Superior temporal gyrus (tissue), 1 donor: ENCODE results near the gene FGA.
A peak's percentile ranks its signal among the peaks of the same experiment; 100 is the strongest.

ENCODE experiments used
- DNase-seq: peaks from one replicate; pipeline ENCODE4 v3.0.0-alpha.2; 2016; ENCODE audit errors: extremely low spot score

The FGA gene

DNA sequence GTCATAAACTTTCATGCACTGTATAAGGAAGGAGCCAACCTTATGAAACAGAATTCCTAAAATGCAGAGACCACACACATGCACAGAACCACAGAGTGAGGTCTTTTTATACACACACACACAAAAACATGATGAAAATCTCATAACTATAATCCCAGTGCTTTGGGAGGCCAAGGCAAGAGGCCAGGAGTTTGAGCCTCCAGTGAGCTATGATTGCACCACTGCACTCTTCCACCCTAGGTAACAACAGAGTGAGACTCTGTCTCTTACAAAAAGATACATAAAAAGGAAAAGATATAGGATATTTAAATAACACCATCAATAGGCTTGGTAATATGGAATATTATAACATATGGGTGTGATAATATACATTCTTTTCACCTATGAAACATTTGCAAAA lies 10.6 kb downstream of the FGA start:
- no peak for DNase-seq

DNA sequence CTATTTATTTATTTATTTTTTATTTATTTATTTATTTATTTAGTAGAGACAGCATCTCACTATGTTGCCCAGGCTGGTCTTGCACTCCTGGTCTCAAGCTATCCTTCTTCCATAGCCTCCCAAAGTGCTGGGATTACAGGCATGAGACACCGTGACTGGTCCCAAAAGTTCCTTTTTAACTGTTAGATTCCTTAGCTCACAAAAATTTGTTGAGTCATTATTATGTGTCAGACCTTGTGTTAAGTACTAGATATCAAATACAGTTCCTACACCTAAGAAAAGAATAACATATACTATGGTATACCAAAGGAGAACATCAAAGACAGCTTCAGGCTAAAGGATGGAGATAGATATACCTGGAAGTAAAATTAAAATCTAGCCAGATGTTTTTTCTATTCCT lies 11.6 kb downstream of the FGA start:
- DNase-seq: no peak

DNA sequence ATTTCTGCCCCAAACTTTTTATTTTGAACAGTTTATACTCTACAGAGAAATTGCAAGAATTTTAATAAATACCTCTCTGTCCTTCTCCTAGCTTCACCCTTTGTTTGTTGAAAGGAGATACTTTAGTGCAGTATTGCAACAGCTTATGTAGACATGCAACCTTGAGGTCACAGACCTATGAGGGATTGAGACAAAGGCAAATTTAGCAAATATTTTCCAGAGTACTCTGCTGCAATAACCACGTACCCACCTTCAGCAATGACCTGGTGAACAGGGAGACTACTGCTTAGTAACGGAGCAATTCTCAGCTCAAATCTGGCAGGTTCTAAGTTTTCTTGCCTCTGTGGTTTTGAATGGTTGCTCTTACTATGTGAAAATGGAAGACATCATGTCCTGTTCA lies 13.2 kb downstream of the FGA start:
- no peak for DNase-seq

DNA sequence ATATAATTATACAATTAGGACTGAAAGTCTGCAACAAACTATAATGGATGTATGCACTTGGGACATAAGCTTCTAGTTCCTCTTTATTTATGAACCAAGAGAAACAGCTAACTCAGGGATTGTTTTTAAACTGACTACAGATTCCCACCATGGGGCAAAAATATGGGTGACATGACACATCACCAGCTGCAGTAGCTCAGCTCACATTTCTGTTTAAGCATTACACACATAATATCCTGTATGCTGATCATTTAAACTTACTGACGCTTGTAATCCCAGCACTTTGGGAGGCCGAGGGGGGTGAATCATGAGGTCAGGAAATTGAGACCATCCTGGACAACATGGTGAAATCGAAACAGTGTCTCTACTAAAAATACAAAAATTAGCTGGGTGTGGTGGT lies 16.2 kb downstream of the FGA start:
- no peak for DNase-seq

DNA sequence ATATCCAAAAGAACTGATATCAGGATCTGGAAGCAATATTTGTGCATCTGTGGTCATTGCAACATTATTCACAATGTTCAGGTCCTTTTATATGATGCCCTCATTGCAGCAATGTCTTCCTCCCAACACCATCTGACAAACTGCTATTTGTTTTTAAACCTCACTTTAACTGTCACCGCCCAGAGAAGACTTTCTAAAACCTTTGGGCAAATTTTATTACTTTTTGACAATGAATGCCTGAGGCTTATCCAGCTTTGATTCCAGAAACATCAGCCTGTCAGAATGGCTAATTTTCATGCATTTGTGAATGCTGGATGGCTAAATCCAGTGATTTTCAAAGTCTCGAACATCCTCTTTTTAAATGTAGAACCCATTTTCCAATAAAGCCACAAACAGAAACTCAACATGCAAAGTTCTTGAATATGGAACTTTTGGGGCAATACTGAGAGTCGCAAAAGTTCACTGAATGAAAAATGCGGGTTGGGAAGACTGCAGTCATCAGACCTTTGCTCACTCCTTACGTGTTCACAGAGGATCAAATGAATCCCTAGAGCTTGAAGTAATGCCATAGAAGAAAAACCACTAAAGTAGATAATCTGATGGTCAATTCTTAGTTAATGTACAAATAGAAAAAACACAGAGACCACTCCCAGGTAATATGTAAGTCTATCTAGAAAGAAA lies 17.2 kb downstream of the FGA start:
- no peak for DNase-seq

DNA sequence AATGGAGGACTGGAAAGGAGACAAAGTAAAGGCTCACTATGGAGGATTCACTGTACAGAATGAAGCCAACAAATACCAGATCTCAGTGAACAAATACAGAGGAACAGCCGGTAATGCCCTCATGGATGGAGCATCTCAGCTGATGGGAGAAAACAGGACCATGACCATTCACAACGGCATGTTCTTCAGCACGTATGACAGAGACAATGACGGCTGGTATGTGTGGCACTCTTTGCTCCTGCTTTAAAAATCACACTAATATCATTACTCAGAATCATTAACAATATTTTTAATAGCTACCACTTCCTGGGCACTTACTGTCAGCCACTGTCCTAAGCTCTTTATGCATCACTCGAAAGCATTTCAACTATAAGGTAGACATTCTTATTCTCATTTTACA lies 21.0 kb downstream of the FGA start:
- DNase-seq: no peak

DNA sequence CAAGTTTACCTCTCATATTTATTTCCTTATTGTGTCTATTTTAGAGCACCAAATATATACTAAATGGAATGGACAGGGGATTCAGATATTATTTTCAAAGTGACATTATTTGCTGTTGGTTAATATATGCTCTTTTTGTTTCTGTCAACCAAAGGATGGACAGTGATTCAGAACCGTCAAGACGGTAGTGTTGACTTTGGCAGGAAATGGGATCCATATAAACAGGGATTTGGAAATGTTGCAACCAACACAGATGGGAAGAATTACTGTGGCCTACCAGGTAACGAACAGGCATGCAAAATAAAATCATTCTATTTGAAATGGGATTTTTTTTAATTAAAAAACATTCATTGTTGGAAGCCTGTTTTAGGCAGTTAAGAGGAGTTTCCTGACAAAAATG lies 21.5 kb downstream of the FGA start:
- DNase-seq: no peak

DNA sequence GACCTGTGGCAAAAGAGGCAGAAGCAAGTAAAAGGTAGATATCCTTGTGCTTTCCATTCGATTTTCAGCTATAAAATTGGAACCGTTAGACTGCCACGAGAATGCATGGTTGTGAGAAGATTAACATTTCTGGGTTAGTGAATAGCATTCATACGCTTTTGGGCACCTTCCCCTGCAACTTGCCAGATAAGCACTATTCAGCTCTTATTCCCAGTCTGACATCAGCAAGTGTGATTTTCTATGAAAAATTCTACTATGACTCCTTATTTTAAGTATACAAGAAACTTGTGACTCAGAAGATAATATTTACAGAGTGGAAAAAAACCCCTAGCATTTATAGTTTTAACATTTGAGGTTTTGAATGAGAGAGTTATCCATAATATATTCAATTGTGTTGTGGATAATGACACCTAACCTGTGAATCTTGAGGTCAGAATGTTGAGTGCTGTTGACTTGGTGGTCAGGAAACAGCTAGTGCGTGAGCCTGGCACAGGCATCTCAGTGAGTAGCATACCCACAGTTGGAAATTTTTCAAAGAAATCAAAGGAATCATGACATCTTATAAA lies 23.8 kb downstream of the FGA start:
- DNase-seq: no peak

DNA sequence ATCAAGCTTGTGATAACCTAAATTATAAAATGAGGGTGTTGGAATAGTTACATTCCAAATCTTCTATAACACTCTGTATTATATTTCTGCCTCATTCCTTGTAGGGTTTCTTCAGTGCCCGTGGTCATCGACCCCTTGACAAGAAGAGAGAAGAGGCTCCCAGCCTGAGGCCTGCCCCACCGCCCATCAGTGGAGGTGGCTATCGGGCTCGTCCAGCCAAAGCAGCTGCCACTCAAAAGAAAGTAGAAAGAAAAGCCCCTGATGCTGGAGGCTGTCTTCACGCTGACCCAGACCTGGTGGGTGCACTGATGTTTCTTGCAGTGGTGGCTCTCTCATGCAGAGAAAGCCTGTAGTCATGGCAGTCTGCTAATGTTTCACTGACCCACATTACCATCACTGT lies 24.8 kb downstream of the FGA start:
- no peak for DNase-seq

DNA sequence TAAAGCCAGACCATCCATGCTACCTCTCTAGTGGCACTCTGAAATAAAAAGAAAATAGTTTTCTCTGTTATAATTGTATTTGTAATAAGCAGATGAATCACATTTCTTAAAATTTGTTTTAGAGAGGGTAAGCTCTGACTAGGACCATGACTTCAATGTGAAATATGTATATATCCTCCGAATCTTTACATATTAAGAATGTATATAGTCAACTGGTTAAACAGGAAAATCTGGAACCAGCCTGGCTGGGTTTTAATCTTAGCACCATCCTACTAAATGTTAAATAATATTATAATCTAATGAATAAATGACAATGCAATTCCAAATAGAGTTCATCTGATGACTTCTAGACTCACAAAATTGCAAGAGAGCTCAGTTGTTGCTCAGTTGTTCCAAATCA lies 26.2 kb downstream of the FGA start:
- no peak for DNase-seq

DNA sequence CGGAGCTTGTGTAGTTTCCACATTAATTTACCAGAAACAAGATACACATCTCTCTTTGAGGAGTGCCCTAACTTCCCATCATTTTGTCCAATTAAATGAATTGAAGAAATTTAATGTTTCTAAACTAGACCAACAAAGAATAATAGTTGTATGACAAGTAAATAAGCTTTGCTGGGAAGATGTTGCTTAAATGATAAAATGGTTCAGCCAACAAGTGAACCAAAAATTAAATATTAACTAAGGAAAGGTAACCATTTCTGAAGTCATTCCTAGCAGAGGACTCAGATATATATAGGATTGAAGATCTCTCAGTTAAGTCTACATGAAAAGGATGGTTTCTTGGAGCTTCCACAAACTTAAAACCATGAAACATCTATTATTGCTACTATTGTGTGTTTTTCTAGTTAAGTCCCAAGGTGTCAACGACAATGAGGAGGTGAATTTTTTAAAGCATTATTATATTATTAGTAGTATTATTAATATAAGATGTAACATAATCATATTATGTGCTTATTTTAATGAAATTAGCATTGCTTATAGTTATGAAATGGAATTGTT lies 27.8 kb downstream of the FGA start, which contains the start of gene FGB:
Gene FGB (plus strand): TSS at position 315 of the 558 bp plus-strand sequence. CDS start 8 bp downstream, at position 323.
- no peak for DNase-seq

DNA sequence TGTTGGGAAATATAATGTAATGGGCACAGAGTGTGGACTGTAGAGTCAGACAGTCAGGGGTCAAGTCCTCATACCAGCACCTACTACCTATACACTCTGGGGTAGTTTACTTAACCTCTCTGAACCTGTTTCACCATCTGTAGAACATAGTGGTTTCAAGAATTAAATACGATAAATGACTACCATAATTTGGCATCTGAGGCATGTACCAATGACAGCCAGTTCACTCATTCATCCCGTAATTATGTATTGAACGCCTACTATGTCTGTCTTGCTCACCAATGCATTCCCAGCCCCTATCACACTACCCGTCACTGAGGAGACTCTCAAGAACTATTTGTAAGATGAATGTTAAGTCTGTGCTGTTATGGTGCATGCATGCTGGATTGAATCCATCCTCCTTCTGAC lies 29.7 kb downstream of the FGA start:
- no peak for DNase-seq

DNA sequence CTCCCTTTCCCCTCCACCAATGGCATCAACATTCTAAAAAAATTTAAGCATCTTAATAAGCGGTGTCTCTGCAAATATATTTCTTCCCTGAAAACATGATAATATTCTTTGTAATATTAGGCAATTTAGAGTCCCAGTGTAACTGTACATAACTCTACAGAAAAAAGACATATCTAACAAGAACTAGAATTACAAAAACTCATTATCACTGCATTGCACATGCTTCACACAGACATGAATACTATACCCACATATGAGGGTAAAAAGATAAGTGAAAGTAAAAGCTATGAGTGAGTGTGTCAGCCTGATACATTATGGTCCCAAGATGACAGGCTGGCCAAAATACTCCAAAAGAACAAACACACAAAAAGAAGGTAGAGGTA lies 30.1 kb downstream of the FGA start:
- no peak for DNase-seq

DNA sequence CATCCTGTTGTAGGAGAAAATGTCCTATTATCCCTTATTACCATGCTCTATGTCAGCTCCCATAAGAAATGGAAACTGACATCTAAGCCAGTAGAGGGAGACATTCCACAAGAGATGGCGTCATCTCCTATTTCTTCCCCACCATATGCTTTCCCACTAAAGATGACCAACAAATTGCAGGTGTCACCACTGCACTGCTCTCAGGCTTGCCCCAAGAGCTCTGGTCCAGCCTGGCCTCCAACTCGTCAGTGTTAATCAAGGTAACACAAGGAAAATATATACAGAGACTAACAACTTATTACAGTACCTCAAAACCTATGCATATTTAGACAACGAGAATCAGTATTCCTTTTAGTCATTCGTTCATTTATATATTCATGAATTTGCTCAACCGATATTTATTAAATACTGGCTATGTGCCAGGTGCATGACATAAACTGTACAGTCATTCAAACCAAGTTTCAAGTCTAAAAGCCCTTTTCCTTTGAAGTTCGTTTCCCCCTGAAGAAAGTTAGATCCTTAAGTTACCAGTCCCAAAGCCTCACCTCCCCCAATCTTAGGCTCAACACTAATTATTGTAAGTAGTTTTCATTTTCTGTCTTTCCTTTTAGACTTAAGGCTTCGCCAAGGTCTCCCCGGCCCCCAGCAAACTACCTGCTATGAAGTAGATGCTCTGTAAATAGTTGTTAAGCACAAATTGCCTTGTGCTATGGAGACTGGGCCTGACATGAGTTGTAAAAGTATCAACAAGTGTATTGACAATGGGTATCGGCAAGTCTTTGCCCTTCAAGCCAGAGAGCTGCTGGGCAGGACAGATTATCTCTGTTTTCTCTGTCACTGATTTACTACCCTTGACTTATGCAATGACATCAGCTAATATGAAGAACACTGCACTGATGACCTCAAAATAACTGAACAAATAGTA lies 30.8 kb downstream of the FGA start:
- peak; percentile 67 for DNase-seq

DNA sequence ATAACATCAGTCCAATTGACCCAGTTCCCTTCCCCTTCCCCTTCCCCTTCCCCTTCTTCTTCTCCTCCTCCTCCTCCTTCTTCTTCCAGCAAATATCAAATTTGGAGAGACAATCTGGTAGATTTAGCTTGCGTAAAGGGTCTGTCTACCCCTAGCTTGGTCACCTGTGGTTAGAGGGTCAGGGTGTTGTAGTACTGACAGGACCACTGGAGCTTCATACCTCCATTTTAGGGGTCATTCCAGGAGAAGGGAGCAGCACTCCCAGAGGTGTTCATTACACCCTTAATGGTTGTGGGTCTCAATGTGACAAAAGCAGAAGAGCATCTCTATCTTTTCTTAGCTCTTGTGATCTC lies 31.4 kb downstream of the FGA start:
- DNase-seq: no peak

DNA sequence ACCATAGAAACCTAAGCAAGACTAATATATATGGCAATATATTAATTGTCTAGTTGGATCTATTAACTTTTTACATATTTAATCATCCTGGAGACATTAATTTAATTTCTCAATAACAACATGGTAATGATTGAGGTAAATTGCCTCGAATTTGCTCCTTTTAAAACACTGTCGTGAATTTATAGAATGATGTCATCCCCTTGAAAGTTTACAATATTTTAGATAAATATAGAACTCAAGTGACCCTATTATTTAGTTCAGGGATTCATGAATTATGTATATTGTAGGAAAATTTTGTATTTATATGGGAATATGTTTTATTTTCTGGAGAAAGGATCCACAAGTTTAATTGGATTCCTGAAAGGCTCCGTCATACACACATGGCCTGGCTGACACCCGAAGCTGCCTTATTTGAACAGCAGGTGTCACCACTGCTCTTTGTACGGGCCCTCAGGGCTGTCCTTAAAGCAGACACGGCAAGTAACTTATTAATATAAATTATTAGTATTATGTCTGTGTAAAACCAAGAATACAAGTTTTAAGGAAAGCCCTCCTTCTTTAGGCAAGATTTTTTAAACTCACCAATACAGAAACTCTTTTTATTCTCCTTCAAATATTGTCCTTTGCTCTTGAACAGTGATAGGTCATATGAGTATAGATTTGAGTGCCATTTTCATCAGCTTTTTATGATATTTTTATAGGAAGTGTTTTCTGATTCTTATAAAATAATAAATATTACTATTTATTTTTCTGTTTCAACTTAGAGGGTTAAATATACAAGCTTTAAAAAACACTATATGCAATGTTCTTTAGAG lies 38.5 kb downstream of the FGA start:
- peak; percentile 89 for DNase-seq

DNA sequence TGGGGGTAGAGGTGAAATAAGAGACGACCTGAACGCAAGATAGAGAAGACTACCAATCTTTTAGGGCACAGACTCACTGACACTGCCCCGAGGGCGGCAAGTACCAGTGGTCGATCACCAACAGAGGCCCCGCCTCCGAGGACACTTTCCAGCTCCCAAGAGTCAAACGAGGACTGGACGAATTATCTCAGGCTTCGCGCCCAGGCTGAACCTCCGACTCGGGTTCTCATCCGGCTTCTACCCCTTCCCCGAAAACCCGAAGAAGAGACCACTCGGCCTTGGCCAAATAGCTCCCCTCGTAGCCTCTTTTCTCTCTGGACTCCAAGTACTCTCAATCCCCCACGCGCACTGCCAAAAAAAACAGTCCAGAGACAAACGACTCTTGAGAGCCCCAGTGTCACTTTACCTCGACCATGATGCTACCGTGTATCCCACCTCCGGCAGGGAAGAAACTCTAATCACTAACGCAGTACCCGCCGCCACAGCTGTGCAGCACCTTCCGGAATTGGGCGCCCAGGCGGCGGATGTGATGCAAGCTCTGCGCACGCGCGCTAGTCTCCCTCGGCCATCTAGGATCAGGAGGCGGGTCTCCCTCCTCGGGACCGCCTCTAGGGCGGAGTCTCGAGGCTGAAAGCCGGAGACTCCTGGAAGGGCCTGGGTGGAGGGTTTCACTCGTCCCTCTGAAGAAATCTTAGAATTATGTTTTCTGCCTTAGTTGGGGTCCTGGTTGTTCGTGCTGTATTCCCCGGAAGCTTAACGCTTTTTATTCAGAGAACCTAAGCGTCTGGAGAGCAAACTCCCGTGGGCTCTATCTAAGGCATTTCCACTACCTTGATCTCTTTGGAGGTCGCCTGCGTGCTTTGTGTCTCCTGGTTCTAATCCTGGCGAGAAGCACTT lies 40.4 kb downstream of the FGA start, which contains the start of gene PLRG1:
Gene PLRG1 (minus strand): TSS at position 507 of the 897 bp plus-strand sequence. CDS start 92 bp downstream, at position 415.
- peak; percentile 98 for DNase-seq

DNA sequence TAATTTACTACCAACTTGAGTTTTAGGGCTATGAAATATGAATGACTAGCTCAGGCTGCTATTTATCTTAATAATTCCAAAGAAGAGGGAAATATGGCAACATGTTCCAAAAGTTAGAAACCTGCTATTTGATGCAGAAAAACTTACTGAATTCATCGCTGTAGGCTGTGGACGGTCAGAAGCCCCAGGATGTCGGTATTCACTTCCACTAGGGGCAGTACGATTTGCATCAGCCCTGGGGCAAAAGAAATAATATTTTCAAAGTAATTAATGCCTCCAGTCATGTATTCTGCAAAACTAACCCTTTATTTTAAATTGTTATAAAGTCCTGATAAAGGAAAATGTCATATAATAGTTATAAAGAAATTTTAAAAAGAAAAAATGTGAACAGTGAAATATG lies 44.9 kb downstream of the FGA start:
- DNase-seq: no peak

DNA sequence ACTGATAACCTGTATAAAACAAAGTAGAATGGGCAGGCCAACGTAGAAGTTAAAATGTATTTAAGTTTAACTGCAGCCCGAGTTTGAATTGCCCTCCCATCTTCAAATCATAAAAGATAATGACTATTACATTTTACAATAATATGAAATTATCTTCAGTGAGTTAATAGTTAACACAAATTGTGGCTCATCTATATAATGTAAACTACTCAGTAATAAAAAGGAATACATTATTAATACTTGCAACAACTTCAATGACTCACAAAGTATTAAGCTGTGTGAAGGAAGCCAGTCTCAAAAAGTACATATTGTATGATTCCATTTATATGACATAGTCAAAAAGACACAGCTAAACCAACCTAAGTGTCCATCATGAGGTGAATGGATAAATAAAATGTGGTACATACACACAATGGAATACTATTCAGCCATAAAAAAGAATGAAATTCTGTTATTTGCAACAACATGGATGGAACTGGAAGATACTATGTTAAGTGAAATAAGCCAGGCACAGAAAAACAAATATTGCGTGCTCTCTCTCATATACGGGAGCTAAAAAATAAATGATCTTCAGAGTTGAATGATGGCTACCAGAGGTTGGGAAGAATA lies 48.2 kb downstream of the FGA start:
- DNase-seq: no peak
